Body of pancreas (tissue), 4 donors: Measurements from ENCODE around the gene ENOPH1. TPM values are rescaled to one million over a fixed set of nuclear protein-coding genes. Genes with fewer than 3 reads are reported as not detected.
"Not testable (repeated sequence)": the region's sequence is repeated elsewhere in the genome, so short reads cannot be mapped to it uniquely, and the experiment has no call there.

Source experiments
- ATAC-seq: fragments of 150-250 bp; one replicate; pipeline ENCODE4 v1.9.1; 2016
- DNase-seq, 4 donors: peaks; one replicate each; pipeline ENCODE4 v3.0.0-alpha.2; 2019
- H3K27ac ChIP-seq, 4 donors: fragments of 200-600 bp; sonication (generic); 1 replicate in 3 of 4; 2 replicates in 1 of 4; pipeline versions ENCODE4 v1.5.1 to v1.6.1; 2016 to 2019; ENCODE audit warnings: mild to moderate bottlenecking in 1 of 4, mixed read lengths in 1 of 4, moderate library complexity in 1 of 4
- H3K27me3 ChIP-seq, 2 donors: fragments of 200-600 bp; sonication (generic); one replicate each; pipeline ENCODE4 v1.6.0; 2016; ENCODE audit warnings: mild to moderate bottlenecking in 1 of 2
- H3K36me3 ChIP-seq, 2 donors: fragments of 200-600 bp; sonication (generic); replicated peaks in 1 of 2; 2 replicates each; pipeline ENCODE4 v1.5.1; 2016; ENCODE audit warnings: low read depth in 2 of 2; ENCODE audit not compliant: insufficient read depth in 1 of 2
- H3K4me1 ChIP-seq: fragments of 200-600 bp; sonication (generic); one replicate; pipeline ENCODE4 v1.6.0; 2016
- H3K4me3 ChIP-seq, 2 donors: fragments of 200-600 bp; sonication (generic); 1 replicate in 1 of 2; 2 replicates in 1 of 2; pipeline ENCODE4 v1.5.1; 2016 to 2019
- H3K9me3 ChIP-seq, 3 donors: fragments of 200-600 bp; sonication (generic); 1 replicate in 2 of 3; 2 replicates in 1 of 3; pipeline ENCODE4 v1.5.1; 2016
- CTCF ChIP-seq, 7 experiments: fragments of 450-650 bp in 4 of 7; fragments of 200-600 bp in 3 of 7; sonication (generic) in 3 of 7; IDR thresholded peaks; one replicate each; pipeline ENCODE4 v1.5.1; 2016 to 2019; ENCODE audit warnings: antibody characterized with exemption in 7 of 7
- POLR2A ChIP-seq, 3 donors: fragments of 450-650 bp; IDR thresholded peaks; one replicate each; pipeline ENCODE4 v1.6.1; 2016; ENCODE audit warnings: antibody characterized with exemption in 3 of 3, mild to moderate bottlenecking in 2 of 3
- WGBS, 2 donors: methylation state at CpG; one replicate each; pipeline ENCODE4 v1.1.5; 2017; 5-methylcytosine and 5-hydroxymethylcytosine counted together
- intact Hi-C: fragments of 100-400 bp; cut with DNase I; formaldehyde crosslinking; loops from one replicate; pipeline ENCODE4 v1.15.1; 2023
- total RNA-seq, 2 donors: library from RNA; depleted of rRNA; stranded (reverse); fragments of >200 nt; gene quantifications; one replicate each; pipeline ENCODE4 v1.1.0, GENCODE V29; 2016

The ENOPH1 gene
- total RNA-seq, 2 donors from 2014 or later: 6.3 to 17.4 TPM

GRCh38 chr4:82398263-82398662, 32.1 kb upstream of the ENOPH1 start:
- Histone ChIP-seq H3K36me3 (no peaks in the 10 kb centered on the region), H3K4me3 (no peak overlapping the region), H3K9me3 (no peaks in the 10 kb centered on the region), H3K27ac (no peak overlapping the region), H3K4me1 (no peaks in the 10 kb centered on the region), H3K27me3 (no peaks in the 10 kb centered on the region)
- intact Hi-C loops: no loop called here
- no peak for TF ChIP-seq CTCF (IDR thresholded peaks at IDR 0.05)
- no peak for TF ChIP-seq POLR2A (IDR thresholded peaks at IDR 0.05)
- ATAC-seq (no peak), DNase-seq (no peak)
- 78 to 89% methylated on average over 1 of the region's 1 CpG for WGBS, 2 donors

GRCh38 chr4:82401600-82401999, 28.8 kb upstream of the ENOPH1 start:
- Histone ChIP-seq H3K36me3 (no peaks in the 10 kb centered on the region), H3K4me3 (no peak overlapping the region), H3K27me3 (no peaks in the 10 kb centered on the region), H3K4me1 (no peaks in the 10 kb centered on the region), H3K27ac (no peak overlapping the region), H3K9me3 (no peaks in the 10 kb centered on the region)
- intact Hi-C loops: no loop called here
- WGBS, 2 donors: 82 to 92% methylated on average over 7 of the region's 7 CpGs
- no peak for TF ChIP-seq POLR2A (IDR thresholded peaks at IDR 0.05)
- no peak for TF ChIP-seq CTCF (IDR thresholded peaks at IDR 0.05)
- no peak for ATAC-seq
- no peak for DNase-seq

- no peak overlapping the region for H3K4me3 ChIP-seq
- no peaks in the 10 kb centered on the region for H3K9me3 ChIP-seq
- H3K4me1 ChIP-seq: no peaks in the 10 kb centered on the region
- no peak for ATAC-seq
- TF ChIP-seq POLR2A (IDR thresholded peaks at IDR 0.05) (no peak), CTCF (IDR thresholded peaks at IDR 0.05) (no peak)
- no peak for DNase-seq
- H3K27ac ChIP-seq: no peak overlapping the region
- intact Hi-C loops: no loop called here
- H3K36me3 ChIP-seq: no peaks in the 10 kb centered on the region
- WGBS, 2 donors: 88 to 90% methylated on average over 15 to 17 of the region's 17 CpGs
- no peaks in the 10 kb centered on the region for H3K27me3 ChIP-seq
Observed at GRCh38 chr4:82402196-82402775, 28.1 kb upstream of the ENOPH1 start.

- H3K27ac ChIP-seq: no peak overlapping the region
- no peak for TF ChIP-seq POLR2A (IDR thresholded peaks at IDR 0.05)
- no peak for TF ChIP-seq CTCF (IDR thresholded peaks at IDR 0.05)
- H3K36me3 ChIP-seq: no peaks in the 10 kb centered on the region
- DNase-seq: no peak
- 85 to 90% methylated on average over 1 of the region's 1 CpG for WGBS, 2 donors
- intact Hi-C loops: no loop called here
- no peaks in the 10 kb centered on the region for H3K4me1 ChIP-seq
- H3K4me3 ChIP-seq: no peak overlapping the region
- no peaks in the 10 kb centered on the region for H3K9me3 ChIP-seq
- ATAC-seq: no peak
- no peaks in the 10 kb centered on the region for H3K27me3 ChIP-seq
Observed at GRCh38 chr4:82403725-82404124, 26.7 kb upstream of the ENOPH1 start.

- H3K36me3 ChIP-seq, H3K27ac ChIP-seq, H3K9me3 ChIP-seq, DNase-seq, H3K4me3 ChIP-seq, H3K27me3 ChIP-seq, H3K4me1 ChIP-seq, intact Hi-C loops, ATAC-seq: not testable (repeated sequence)
- 95 to 97% methylated on average over 11 of the region's 11 CpGs for WGBS, 2 donors
Observed at GRCh38 chr4:82415061-82415460, 15.3 kb upstream of the ENOPH1 start.
